Vagina (tissue), 2 donors: ENCODE data around the gene EAF2.

Source experiments
- CTCF ChIP-seq, 3 experiments: fragments of 450-650 bp in 2 of 3; fragments of 200-600 bp in 1 of 3; sonication (generic) in 1 of 3; IDR thresholded peaks; one replicate each; pipeline ENCODE4 v1.5.1; 2017 to 2019; ENCODE audit warnings: antibody characterized with exemption in 3 of 3, mild to moderate bottlenecking in 2 of 3, moderate library complexity in 2 of 3
- POLR2AphosphoS5 ChIP-seq, 2 donors: sonication (generic); formaldehyde crosslinking; IDR thresholded peaks; one replicate each; pipeline ENCODE4 v1.9.0; 2017; ENCODE audit warnings: antibody characterized with exemption in 2 of 2, mild to moderate bottlenecking in 2 of 2, low read depth in 1 of 2; ENCODE audit not compliant: insufficient read depth in 1 of 2

- TF ChIP-seq CTCF (IDR thresholded peaks at IDR 0.05) (no peak), POLR2AphosphoS5 (IDR thresholded peaks at IDR 0.05; ENCODE audit: insufficient read depth in 1 of 2, low read depth in 1 of 2) (no peak)
Observed at GRCh38 chr3:121926380-121926779, 91.4 kb downstream of the EAF2 start.
